A549 (cell line): ENCODE measurements around the gene FADS1. TPM values are rescaled to one million over a fixed set of nuclear protein-coding genes. Genes with fewer than 3 reads are reported as not detected.
A peak's percentile ranks its signal among the peaks of the same experiment; 100 is the strongest.

Source experiments
- ATAC-seq, 2 experiments: fragments of 200-7000 bp in 1 of 2; fragments of >200 bp in 1 of 2; cut with Nextera tagmentation in 1 of 2; cut with Tn5 transposase in 1 of 2; 3 replicates each; pipeline versions ENCODE4 v1.8.0 to v1.9.1; 2018 to 2020; ENCODE audit warnings: mild to moderate bottlenecking in 1 of 2, moderate library complexity in 1 of 2
- CTCF ChIA-PET: fragments of 300-600 bp; sonication (Branson Sonifier 250); formaldehyde crosslinking; extraction: SDS; loops from one replicate; lab custom pipeline; 2021; ENCODE audit warnings: antibody characterized with exemption, inconsistent platforms; lab: Yijun Ruan, JAX
- POLR2A ChIA-PET: fragments of 350-600 bp; formaldehyde crosslinking; extraction: SDS; loops from one replicate; lab custom pipeline; 2021; ENCODE audit warnings: antibody characterized with exemption, inconsistent platforms; lab: Yijun Ruan, JAX
- DNase-seq, 2 experiments: peaks; one replicate each; pipeline versions ENCODE4 v3.0.0 to v3.0.0-alpha.2; 2011 to 2016; ENCODE audit warnings: low read depth in 1 of 2, low spot score in 1 of 2
- FAIRE-seq: peaks from 2 replicates; lab custom pipeline; 2011; peaks lifted over from hg19 to GRCh38; lab: Jason Lieb, UNC
- H3K27ac ChIP-seq, 2 experiments: fragments of >200 bp; sonication (Bioruptor Twin); formaldehyde crosslinking; 3 replicates each; pipeline ENCODE4 v1.5.1; 2016 to 2017
- H3K4me1 ChIP-seq: fragments of >200 bp; sonication (Bioruptor Twin); formaldehyde crosslinking; 3 replicates; pipeline ENCODE4 v1.6.1; 2016
- H3K4me2 ChIP-seq: fragments of >200 bp; sonication (Bioruptor Twin); formaldehyde crosslinking; 3 replicates; pipeline ENCODE4 v1.6.1; 2016
- H3K4me3 ChIP-seq: fragments of >200 bp; sonication (Bioruptor Twin); formaldehyde crosslinking; 3 replicates; pipeline ENCODE4 v1.5.1; 2016
- H3K9me3 ChIP-seq: fragments of >200 bp; sonication (Bioruptor Twin); formaldehyde crosslinking; 3 replicates; pipeline ENCODE4 v1.6.1; 2016
- BCL3 ChIP-seq: fragments of >200 bp; sonication (Bioruptor Twin); formaldehyde crosslinking; IDR thresholded peaks from 3 replicates; pipeline ENCODE4 v1.6.1; 2016
- CEBPB ChIP-seq, 2 experiments: fragments of >200 bp in 1 of 2; sonication (Bioruptor Twin) in 1 of 2; formaldehyde crosslinking in 1 of 2; IDR thresholded peaks; 2 replicates each; pipeline ENCODE4 v1.6.1; 2012 to 2016
- CHD4 ChIP-seq: fragments of 200-600 bp; sonication (generic); IDR thresholded peaks from 2 replicates; pipeline ENCODE4 v1.6.1; 2016; ENCODE audit warnings: antibody characterized with exemption, mild to moderate bottlenecking, borderline replicate concordance
- CTCF ChIP-seq: fragments of >200 bp; sonication (Bioruptor Twin); formaldehyde crosslinking; IDR thresholded peaks from 3 replicates; pipeline ENCODE4 v1.5.1; 2016
- EP300 ChIP-seq, 2 experiments: fragments of >200 bp; sonication (Bioruptor Twin); formaldehyde crosslinking; IDR thresholded peaks; 2 replicates in 1 of 2; 3 replicates in 1 of 2; pipeline ENCODE4 v1.6.1; 2016 to 2017
- FOSB ChIP-seq: fragments of 250-450 bp; sonication (Bioruptor Pico); IDR thresholded peaks from 2 replicates; pipeline ENCODE4 v1.5.0; 2020; ENCODE audit warnings: mild to moderate bottlenecking, moderate library complexity
- FOSL2 ChIP-seq, 2 experiments: fragments of 450-650 bp in 1 of 2; fragments of >200 bp in 1 of 2; sonication (Bioruptor Twin) in 1 of 2; formaldehyde crosslinking; IDR thresholded peaks; 2 replicates each; pipeline versions ENCODE4 v1.5.0 to v1.6.1; 2016 to 2020; ENCODE audit warnings: mild to moderate bottlenecking in 1 of 2, moderate library complexity in 1 of 2
- GATA3 ChIP-seq: IDR thresholded peaks from 2 replicates; pipeline ENCODE4 v1.6.1; 2012; ENCODE audit warnings: borderline replicate concordance
- HES2 ChIP-seq: fragments of >200 bp; sonication (Bioruptor Twin); formaldehyde crosslinking; IDR thresholded peaks from 2 replicates; pipeline ENCODE4 v1.6.1; 2016
- HOXB13 ChIP-seq: fragments of 250-450 bp; sonication (Bioruptor Pico); IDR thresholded peaks from 2 replicates; pipeline ENCODE4 v1.5.0; 2020; ENCODE audit warnings: low read depth, mild to moderate bottlenecking, moderate library complexity
- MAZ ChIP-seq: fragments of 150-350 bp; IDR thresholded peaks from 2 replicates; pipeline ENCODE4 v1.6.1; 2014; ENCODE audit warnings: antibody characterized with exemption, low read depth, low read length, borderline replicate concordance
- NPAS2 ChIP-seq: fragments of 250-450 bp; sonication (Bioruptor Pico); IDR thresholded peaks from 2 replicates; pipeline ENCODE4 v1.8.0; 2022; ENCODE audit warnings: mild to moderate bottlenecking, moderate library complexity, borderline replicate concordance
- RARB ChIP-seq: fragments of 250-450 bp; sonication (Bioruptor Pico); IDR thresholded peaks from 2 replicates; pipeline ENCODE4 v1.8.0; 2021; ENCODE audit warnings: mild to moderate bottlenecking, moderate library complexity
- RNF2 ChIP-seq: fragments of 200-600 bp; sonication (generic); IDR thresholded peaks from 2 replicates; pipeline ENCODE4 v1.6.1; 2016; ENCODE audit warnings: low read depth, mild to moderate bottlenecking, antibody characterized with exemption, moderate library complexity, borderline replicate concordance
- ZC3H11A ChIP-seq: fragments of 450-650 bp; IDR thresholded peaks from 2 replicates; pipeline ENCODE4 v1.6.1; 2014; ENCODE audit warnings: antibody characterized with exemption, mild to moderate bottlenecking
- ZSCAN20 ChIP-seq: fragments of 250-450 bp; sonication (Bioruptor Pico); IDR thresholded peaks from 2 replicates; pipeline ENCODE4 v1.8.0; 2022; ENCODE audit warnings: mild to moderate bottlenecking, moderate library complexity
- WGBS: methylation state at CpG from one replicate; pipeline ENCODE4 v1.1.6; 2017; ENCODE audit errors: missing lambda C conversion rate; 5-methylcytosine and 5-hydroxymethylcytosine counted together
- polyA plus RNA-seq, 4 experiments: library from polyadenylated mRNA; depleted of rRNA in 3 of 4; stranded (reverse); fragments of >200 nt; fragmentation: RNase III in 1 of 4; extraction: RNeasy Plus Mini Kit Qiagen cat#74134 plus additional on column Dnase treatment in 1 of 4; gene quantifications; 2 replicates in 3 of 4; 3 replicates in 1 of 4; pipeline ENCODE4 v1.2.3, GENCODE V29; 2011 to 2017

Gene FADS1
- polyA plus RNA-seq, 2 of the 4 experiments (the other 2 are of a cell fraction), result 163 to 205 TPM

GRCh38 chr11:61836193-61836592 lies 19.4 kb upstream of the FADS1 start:
- ATAC-seq (no peak), DNase-seq (no peak), FAIRE-seq (no peak)
- TF ChIP-seq EP300 (IDR thresholded peaks at IDR 0.05) (no peak), CHD4 (no peak), FOSB (no peak)
- Histone ChIP-seq H3K4me1 (peaks cover 48% of the 10 kb centered on the region), H3K27ac (no peak overlapping the region), H3K4me3 (no peak overlapping the region), H3K4me2 (no peak overlapping the region), H3K9me3 (no peaks in the 10 kb centered on the region)
- 100% methylated on average over 8 of the region's 8 CpGs for WGBS
- POLR2A ChIA-PET, result no interaction called here
- CTCF ChIA-PET, result interaction anchor here (1.0 to 3.2 kb wide), 4 partner anchors 7 to 62 kb away, joined by 3 to 13 read pairs (median 5); partner anchors contain the start of gene FADS2

GRCh38 chr11:61834278-61835048 lies 17.7 kb upstream of the FADS1 start:
- FAIRE-seq, result no peak
- H3K4me2 ChIP-seq, result peak overlapping the region; percentile 41
- ATAC-seq, result peak; percentile 27 to 68; a peak in 3 of 6 replicates
- H3K4me1 ChIP-seq, result peaks cover 65% of the 10 kb centered on the region
- POLR2A ChIA-PET, result no interaction called here
- WGBS, result 80% methylated on average over 12 of the region's 12 CpGs
- CTCF ChIA-PET, result interaction anchor here (0.8 to 1.6 kb wide), 6 partner anchors 17 to 275 kb away, joined by 3 to 4 read pairs (median 3); partner anchors contain the start of gene FADS1
- DNase-seq, result no peak
- TF ChIP-seq BCL3, result no peak
- no peak for TF ChIP-seq ZSCAN20 (CRISPR knock-in tag)
- no peak for TF ChIP-seq RNF2
- peak overlapping the region; percentile 36 to 62; a peak in 4 of 6 replicates for H3K27ac ChIP-seq
- H3K9me3 ChIP-seq, result no peaks in the 10 kb centered on the region
- no peak overlapping the region for H3K4me3 ChIP-seq

- DNase-seq (no peak), FAIRE-seq (no peak), ATAC-seq (peak in 1 of 2 experiments; percentile 18; a peak in 3 of 6 replicates)
- CTCF ChIA-PET, result interaction anchor here (0.8 to 1.6 kb wide), 4 partner anchors 17 to 276 kb away, joined by 3 to 4 read pairs (median 3); partner anchors contain the start of gene FADS1
- no peak overlapping the region for H3K4me3 ChIP-seq
- peak overlapping the region; percentile 41; the same call in 1 of the 3 replicates for H3K4me2 ChIP-seq
- H3K4me1 ChIP-seq, result peaks cover 68% of the 10 kb centered on the region
- WGBS, result 92% methylated on average over 12 of the region's 12 CpGs
- peak overlapping the region in 1 of 2 experiments; percentile 62; a peak in 2 of 6 replicates for H3K27ac ChIP-seq
- POLR2A ChIA-PET, result no interaction called here
- TF ChIP-seq HES2 (no peak), ZC3H11A (no peak), EP300 (IDR thresholded peaks at IDR 0.05) (no peak), BCL3 (no peak), HOXB13 (no peak), NPAS2 (CRISPR knock-in tag) (no peak), CTCF (no peak), RARB (CRISPR knock-in tag) (no peak), CEBPB (IDR thresholded peaks at IDR 0.05) (no peak), CHD4 (no peak), MAZ (no peak), GATA3 (no peak), RNF2 (no peak), FOSL2 (IDR thresholded peaks at IDR 0.05) (no peak), FOSL2 (CRISPR knock-in tag; IDR thresholded peaks at IDR 0.05) (no peak)
- TF ChIP-seq, all 56 proteins: peak for 0
- H3K9me3 ChIP-seq, result no peaks in the 10 kb centered on the region
These were observed 17.1 kb upstream of the FADS1 start for GRCh38 chr11:61833926-61834277.
